D721Med (cell line): ENCODE results near the gene COL13A1.

Source experiments
- DNase-seq: peaks from one replicate; pipeline ENCODE4 v3.0.0; 2011; ENCODE audit warnings: low spot score; ENCODE audit not compliant: insufficient read length
- FAIRE-seq: peaks from 2 replicates; lab custom pipeline; 2011; peaks lifted over from hg19 to GRCh38; lab: Jason Lieb, UNC
- TF ChIP-seq, protein P1 (sequence below): IDR thresholded peaks from 2 replicates; pipeline ENCODE4 v1.5.1; 2012; ENCODE audit warnings: mild to moderate bottlenecking, control low read depth; ENCODE audit not compliant: insufficient read depth; ENCODE audit errors: missing control alignments

COL13A1 gene

DNA sequence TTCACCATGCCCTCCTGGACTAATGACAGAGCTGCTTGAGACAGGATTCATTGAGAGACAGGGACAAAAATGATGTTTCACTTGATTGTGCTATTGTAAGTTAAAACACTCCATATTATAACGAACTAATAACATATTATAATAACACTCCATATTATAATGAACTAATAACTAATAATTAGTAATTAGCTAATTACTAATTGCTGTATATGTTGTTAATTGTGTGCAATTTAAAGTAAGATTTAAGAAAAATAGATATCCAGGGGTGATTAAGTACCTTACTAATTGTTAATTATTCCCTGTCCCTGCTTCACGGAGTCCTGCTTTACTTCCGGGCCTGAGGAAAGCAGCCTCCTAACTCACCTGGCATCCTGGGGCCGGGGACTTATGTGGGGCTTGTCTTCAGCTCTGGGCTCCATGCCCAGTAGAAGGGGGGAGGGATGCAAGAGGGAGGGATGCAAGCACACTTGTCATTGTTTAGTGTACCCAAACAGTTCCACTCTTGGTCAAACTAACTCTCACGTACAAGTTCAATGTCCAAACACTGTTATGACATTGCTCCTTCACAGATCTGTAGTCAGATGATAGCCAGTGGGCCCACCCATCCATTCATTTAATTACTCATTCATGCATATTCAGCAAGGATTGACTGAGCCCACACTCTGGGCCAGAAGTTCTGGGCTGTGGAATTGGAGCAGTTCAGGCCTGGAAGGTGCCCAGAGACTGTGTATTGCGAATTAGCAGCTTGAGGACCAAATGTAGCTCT, 53.8 kb downstream of the COL13A1 start:
- TF ChIP-seq, protein P1, sequence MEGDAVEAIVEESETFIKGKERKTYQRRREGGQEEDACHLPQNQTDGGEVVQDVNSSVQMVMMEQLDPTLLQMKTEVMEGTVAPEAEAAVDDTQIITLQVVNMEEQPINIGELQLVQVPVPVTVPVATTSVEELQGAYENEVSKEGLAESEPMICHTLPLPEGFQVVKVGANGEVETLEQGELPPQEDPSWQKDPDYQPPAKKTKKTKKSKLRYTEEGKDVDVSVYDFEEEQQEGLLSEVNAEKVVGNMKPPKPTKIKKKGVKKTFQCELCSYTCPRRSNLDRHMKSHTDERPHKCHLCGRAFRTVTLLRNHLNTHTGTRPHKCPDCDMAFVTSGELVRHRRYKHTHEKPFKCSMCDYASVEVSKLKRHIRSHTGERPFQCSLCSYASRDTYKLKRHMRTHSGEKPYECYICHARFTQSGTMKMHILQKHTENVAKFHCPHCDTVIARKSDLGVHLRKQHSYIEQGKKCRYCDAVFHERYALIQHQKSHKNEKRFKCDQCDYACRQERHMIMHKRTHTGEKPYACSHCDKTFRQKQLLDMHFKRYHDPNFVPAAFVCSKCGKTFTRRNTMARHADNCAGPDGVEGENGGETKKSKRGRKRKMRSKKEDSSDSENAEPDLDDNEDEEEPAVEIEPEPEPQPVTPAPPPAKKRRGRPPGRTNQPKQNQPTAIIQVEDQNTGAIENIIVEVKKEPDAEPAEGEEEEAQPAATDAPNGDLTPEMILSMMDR: no peak
- DNase-seq (no peak), FAIRE-seq (no peak)

DNA sequence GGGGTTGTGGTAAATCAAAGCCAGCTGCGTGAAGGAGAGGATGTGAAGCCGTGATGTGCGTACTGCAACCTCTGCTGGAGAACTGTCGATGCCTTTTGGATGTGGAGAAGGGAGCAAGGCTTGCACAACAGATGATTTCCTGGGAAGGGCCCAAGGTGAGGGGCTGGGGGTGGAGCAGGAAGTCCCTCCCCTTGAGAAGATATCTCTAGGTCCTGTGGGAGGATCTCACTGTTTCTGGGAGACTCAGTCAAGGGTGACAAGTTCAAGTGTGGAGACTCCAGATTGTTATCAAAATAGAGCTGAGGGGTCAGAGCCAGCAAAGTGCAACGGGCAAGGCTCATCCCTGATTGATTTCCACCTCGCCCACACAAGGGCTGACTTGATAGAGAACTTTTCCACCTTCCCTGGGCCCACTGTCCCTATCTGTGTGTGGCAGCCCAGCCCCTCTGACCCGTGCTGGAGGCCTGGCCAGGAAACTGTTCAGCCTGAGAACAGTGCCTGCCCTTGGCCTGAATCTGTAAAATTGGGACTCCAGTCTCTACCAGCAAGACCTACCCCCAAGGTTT, 55.0 kb downstream of the COL13A1 start:
- TF ChIP-seq, protein P1: no peak
- no peak for FAIRE-seq
- DNase-seq: no peak

- FAIRE-seq (no peak), DNase-seq (no peak)
- TF ChIP-seq, protein P1: no peak
Measured at GRCh38 chr10:69858201-69858600, 56.5 kb downstream of the COL13A1 start.

GRCh38 chr10:69860271-69860670, 58.6 kb downstream of the COL13A1 start:
- DNase-seq (no peak), FAIRE-seq (no peak)
- TF ChIP-seq, protein P1: no peak

DNA sequence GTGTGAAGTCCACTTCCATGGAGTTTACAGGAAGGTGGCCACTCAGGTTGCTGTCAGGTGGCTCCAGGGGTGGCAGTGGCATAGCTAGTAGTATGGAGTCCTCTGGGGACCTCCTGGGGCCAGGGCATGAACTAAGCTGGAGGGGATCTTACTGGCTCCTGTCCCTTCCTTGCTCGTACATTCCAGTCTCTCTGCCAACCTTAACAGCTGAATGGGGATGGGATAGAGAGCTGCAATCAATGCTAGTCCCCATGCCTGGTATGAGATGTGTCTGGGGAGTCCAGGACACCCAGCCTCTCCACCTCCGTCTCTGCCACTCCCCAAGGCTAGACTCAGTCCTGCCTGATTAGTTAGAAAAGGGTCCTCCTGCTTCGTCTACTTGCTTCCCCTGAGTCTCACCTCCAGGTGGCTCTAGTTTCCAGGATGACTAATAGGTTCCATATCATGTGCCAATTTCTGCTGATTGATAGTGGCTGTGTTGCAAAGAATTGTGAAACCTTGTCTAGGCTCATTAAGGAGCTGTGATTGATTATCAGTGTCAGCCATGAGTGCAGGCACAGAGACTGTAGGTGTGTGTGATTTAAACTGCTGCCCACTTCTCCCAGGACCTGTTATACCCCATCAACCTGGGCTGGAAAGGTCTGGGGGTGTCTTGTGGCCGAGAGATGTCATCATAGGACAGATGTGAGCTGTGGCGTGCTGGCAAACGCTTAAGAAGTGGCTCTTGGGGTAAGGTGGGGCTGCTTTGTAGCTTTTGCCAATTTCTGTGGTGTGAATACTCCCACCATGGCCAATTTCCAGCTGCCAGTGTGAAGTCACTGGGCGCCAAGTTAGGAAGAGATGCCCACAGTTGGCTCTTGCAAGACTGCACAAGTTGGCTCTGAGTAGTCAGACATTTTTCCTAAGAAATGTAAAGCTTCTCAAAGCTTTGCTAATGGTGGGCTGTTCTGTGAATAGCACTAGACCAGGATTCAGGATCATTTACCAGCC, 59.8 kb downstream of the COL13A1 start:
- TF ChIP-seq, protein P1: no peak
- DNase-seq (no peak), FAIRE-seq (no peak)

- FAIRE-seq (no peak), DNase-seq (no peak)
- TF ChIP-seq, protein P1: no peak
Measured at GRCh38 chr10:69862882-69863530, 61.3 kb downstream of the COL13A1 start.
